Fibroblast of skin of left biceps (primary cell): Measurements from ENCODE around the gene RPL32.

Experiments used
- DNase-seq, 2 experiments: peaks; one replicate each; pipeline ENCODE4 v3.0.0-alpha.2; 2013; ENCODE audit warnings: low read depth in 2 of 2

Gene RPL32

GRCh38 chr3:12832350-12833221 is 8.8 kb downstream of the RPL32 start:
- no peak for DNase-seq

GRCh38 chr3:12831301-12831866 is 10.0 kb downstream of the RPL32 start:
- no peak for DNase-seq

GRCh38 chr3:12830785-12831156 is 10.6 kb downstream of the RPL32 start:
- no peak for DNase-seq

- no peak for DNase-seq
Observed at GRCh38 chr3:12829886-12830784, 11.2 kb downstream of the RPL32 start.

- DNase-seq, result no peak
Observed at GRCh38 chr3:12829404-12829803, 12.0 kb downstream of the RPL32 start.

- DNase-seq, result no peak
Observed at GRCh38 chr3:12828751-12829150, 12.6 kb downstream of the RPL32 start.

GRCh38 chr3:12825156-12825555 is 16.2 kb downstream of the RPL32 start:
- DNase-seq, result no peak

GRCh38 chr3:12824299-12824698 is 17.1 kb downstream of the RPL32 start:
- no peak for DNase-seq

- no peak for DNase-seq
Observed at GRCh38 chr3:12822725-12823373, 18.5 kb downstream of the RPL32 start.

- DNase-seq, result no peak
Observed at GRCh38 chr3:12818773-12819172, 22.6 kb downstream of the RPL32 start.

GRCh38 chr3:12818273-12818672 is 23.1 kb downstream of the RPL32 start:
- no peak for DNase-seq

- no peak for DNase-seq
Observed at GRCh38 chr3:12817343-12817710, 24.0 kb downstream of the RPL32 start.

- no peak for DNase-seq
Observed at GRCh38 chr3:12816521-12817342, 24.6 kb downstream of the RPL32 start.

- no peak for DNase-seq
Observed at GRCh38 chr3:12815719-12816118, 25.6 kb downstream of the RPL32 start.

- no peak for DNase-seq
Observed at GRCh38 chr3:12815078-12815477, 26.3 kb downstream of the RPL32 start.

- DNase-seq, result no peak
Observed at GRCh38 chr3:12813967-12814366, 27.4 kb downstream of the RPL32 start.

GRCh38 chr3:12812812-12813211 is 28.6 kb downstream of the RPL32 start:
- DNase-seq, result no peak

GRCh38 chr3:12810961-12811360 is 30.4 kb downstream of the RPL32 start:
- no peak for DNase-seq

GRCh38 chr3:12810013-12810780 is 31.2 kb downstream of the RPL32 start:
- peak; percentile 67 to 77 for DNase-seq

- no peak for DNase-seq
Observed at GRCh38 chr3:12809435-12809834, 31.9 kb downstream of the RPL32 start.
